ENCODE results near the gene RNF157. TPM values are rescaled to one million over a fixed set of nuclear protein-coding genes. Genes with fewer than 3 reads are reported as not detected.

RNF157 gene
- total RNA-seq, 1 donor: 0.27 TPM

GRCh38 chr17:76103274-76104139, 136.8 kb downstream of the RNF157 start, which contains the start of gene EXOC7:
TSS of gene EXOC7 (minus strand) at chr17:76103787. CDS start at chr17:76103692, 95 bp downstream.
- DNase-seq (ENCODE audit: low read depth in 2 of 3, low spot score in 2 of 3): peak; percentile 92 to 97 (median 93)

GRCh38 chr17:76102944-76103273, 137.4 kb downstream of the RNF157 start:
- DNase-seq (ENCODE audit: low read depth in 2 of 3, low spot score in 2 of 3): peak in 1 of 3 donors; percentile 14

DNA sequence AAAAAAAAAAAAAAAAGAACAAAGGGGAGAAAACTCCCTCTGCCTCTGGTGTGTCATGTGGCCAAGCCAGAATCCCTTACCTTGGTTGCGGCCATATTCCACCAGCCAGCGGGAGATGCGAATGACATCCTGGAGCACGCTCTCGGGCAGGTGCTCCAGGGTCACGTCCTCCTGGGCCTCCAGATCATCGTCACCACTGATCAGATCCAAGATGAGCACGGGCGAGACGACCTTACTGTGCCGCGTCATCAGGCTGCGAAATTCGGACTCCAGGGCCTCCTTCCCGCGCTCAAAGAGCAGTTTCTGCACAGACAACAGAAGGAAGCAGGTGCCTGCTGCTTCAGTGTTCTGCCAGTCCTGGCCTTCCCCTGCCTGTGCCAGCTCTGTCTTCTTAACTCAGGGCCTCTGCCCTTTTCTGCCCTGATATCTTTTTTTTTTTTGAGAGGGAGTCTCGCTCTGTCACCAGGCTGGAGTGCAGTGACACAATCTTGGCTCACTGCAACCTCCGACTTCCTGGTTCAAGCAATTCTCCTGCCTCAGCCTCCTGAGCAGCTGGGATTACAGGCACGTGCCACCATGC, 142.5 kb downstream of the RNF157 start:
- no peak for DNase-seq (ENCODE audit: low read depth in 2 of 3, low spot score in 2 of 3)

DNA sequence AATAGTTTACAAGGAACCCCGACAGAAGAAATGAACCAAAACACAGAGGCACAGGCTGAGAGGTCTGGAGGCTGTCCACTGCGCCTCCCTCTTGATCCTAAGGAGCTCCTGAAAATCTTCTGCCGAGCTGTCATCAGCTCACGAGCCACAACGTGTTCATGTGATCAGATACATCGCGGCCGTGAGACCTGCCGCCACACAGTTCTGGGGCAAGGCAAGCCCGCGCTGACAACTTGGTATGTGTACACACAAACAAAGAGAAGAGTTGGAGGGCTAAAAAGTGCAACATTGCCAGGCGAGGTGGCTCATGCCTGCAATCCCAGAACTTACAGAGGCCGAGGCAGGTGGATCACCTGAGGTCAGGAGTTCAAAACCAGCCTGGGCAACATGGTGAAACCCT, 144.3 kb downstream of the RNF157 start:
- DNase-seq (ENCODE audit: low read depth in 2 of 3, low spot score in 2 of 3): no peak

GRCh38 chr17:76094046-76094445, 146.2 kb downstream of the RNF157 start:
- no peak for DNase-seq (ENCODE audit: low read depth in 2 of 3, low spot score in 2 of 3)

DNA sequence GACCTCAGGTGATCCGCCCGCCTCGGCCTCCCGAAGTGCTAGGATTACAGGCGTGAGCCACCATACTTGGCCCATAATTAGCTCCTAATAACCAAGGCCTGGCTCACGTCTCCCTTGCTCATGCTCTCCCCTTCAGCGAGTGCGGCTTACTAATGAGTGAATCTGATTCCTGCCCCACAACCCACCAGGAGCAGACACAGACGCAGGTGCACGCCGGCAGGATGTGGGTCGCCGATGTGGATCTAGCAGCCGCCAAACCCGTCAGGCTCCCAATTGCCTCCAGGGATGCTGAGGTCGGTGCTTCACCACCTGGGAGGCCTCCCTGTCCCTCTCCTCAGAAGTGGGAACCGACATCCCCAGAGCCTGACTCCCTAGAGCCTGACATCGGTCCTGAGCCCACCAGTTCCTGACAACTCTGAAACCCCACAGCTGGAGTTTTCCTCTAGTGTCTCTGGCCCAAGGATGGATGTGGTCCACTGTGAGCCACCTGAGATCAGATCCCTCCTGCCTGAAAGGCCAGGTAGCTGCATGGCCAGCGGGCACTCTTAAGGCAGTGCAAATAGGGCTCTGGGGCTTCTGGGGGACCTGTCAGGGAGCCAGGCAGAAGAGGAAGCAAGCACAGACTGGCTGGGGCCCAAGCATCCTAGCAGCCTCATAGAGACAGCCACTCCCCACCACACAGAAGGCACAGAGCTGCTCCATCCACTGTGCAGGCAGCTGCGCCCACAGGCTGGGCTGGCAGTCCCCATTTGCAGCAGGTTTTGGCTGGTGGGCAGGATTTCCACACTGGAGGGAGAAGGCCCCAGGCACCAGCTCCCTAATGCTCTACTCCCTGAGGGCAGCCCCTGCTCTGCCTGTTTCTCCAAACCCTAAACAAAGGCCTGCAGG, 147.5 kb downstream of the RNF157 start:
- DNase-seq (ENCODE audit: low read depth in 2 of 3, low spot score in 2 of 3): no peak

Small RNA genes lying within 50 kb of the gene (small RNA-seq; reads per million reads assigned to genes)
- not detected for gene ATP5MGP6
- not detected for gene MIR6868

Other genes with a start within 250 kb of the RNF157 start
- 2.4 TPM for gene CDK3, start 239.6 kb downstream of the RNF157 start, total RNA-seq
- 7.8 TPM for gene EVPL, start 213.2 kb downstream of the RNF157 start, total RNA-seq
- 28.8 TPM for gene SRP68, start 168.0 kb downstream of the RNF157 start, total RNA-seq
- 0.27 TPM for gene GALR2, start 165.7 kb downstream of the RNF157 start, total RNA-seq
- not detected for gene ZACN, start 161.3 kb downstream of the RNF157 start, total RNA-seq
- gene EXOC7, start 136.7 kb downstream of the RNF157 start, total RNA-seq: 111 TPM
- 4.6 TPM for gene FOXJ1, start 99.2 kb downstream of the RNF157 start, total RNA-seq
- 31.0 TPM for gene UBALD2, start 24.9 kb upstream of the RNF157 start, total RNA-seq
- gene QRICH2, start 67.8 kb upstream of the RNF157 start, total RNA-seq: 3.0 TPM
- 39.6 TPM for gene PRPSAP1, start 113.4 kb upstream of the RNF157 start, total RNA-seq
- gene SPHK1, start 144.1 kb upstream of the RNF157 start, total RNA-seq: 7.5 TPM
- 46.3 TPM for gene UBE2O, start 212.7 kb upstream of the RNF157 start, total RNA-seq
- under 0.01 TPM for gene AANAT, start 227.1 kb upstream of the RNF157 start, total RNA-seq

Data from hematopoietic multipotent progenitor cell (in vitro differentiated cells).